DOHH2 (cell line): ENCODE data around the gene ATP2B3.
A peak's percentile ranks its signal among the peaks of the same experiment; 100 is the strongest.

Experiments
- H3F3A ChIP-seq: fragments of 200-600 bp; sonication (generic), shearing (Covaris generic); 2 replicates; pipeline ENCODE4 v1.6.0; 2016; ENCODE audit warnings: antibody characterized with exemption, mild to moderate bottlenecking; ENCODE audit not compliant: control insufficient read depth, insufficient read depth
- H3K27ac ChIP-seq: fragments of 200-600 bp; sonication (generic); 2 replicates; pipeline ENCODE4 v1.5.1; 2014; ENCODE audit warnings: low read depth, mild to moderate bottlenecking, low read length, moderate library complexity
- H3K27me3 ChIP-seq: fragments of 200-600 bp; sonication (generic); 2 replicates; pipeline ENCODE4 v1.6.1; 2014; ENCODE audit warnings: mild to moderate bottlenecking, low read length, mixed read lengths; ENCODE audit not compliant: control insufficient read depth
- H3K36me3 ChIP-seq: fragments of 200-600 bp; sonication (generic); 2 replicates; pipeline ENCODE4 v1.6.1; 2014; ENCODE audit warnings: mild to moderate bottlenecking, low read length, moderate library complexity, mixed read lengths; ENCODE audit not compliant: control insufficient read depth
- H3K4me1 ChIP-seq: fragments of 200-600 bp; sonication (generic); 2 replicates; pipeline ENCODE4 v1.6.1; 2014; ENCODE audit warnings: mild to moderate bottlenecking, low read length, mixed read lengths; ENCODE audit not compliant: control insufficient read depth
- H3K4me2 ChIP-seq: fragments of 200-600 bp; sonication (generic); 2 replicates; pipeline ENCODE4 v1.6.0; 2014; ENCODE audit warnings: mild to moderate bottlenecking, low read length, moderate library complexity
- H3K4me3 ChIP-seq: fragments of 200-600 bp; sonication (generic); 2 replicates; pipeline ENCODE4 v1.5.1; 2014; ENCODE audit warnings: mild to moderate bottlenecking, low read length, mixed read lengths
- H3K79me2 ChIP-seq: fragments of 200-600 bp; sonication (generic); 2 replicates; pipeline ENCODE4 v1.6.1; 2014; ENCODE audit warnings: mild to moderate bottlenecking, low read length, mixed read lengths; ENCODE audit not compliant: control insufficient read depth
- H3K9me2 ChIP-seq: fragments of 200-600 bp; sonication (generic); replicated peaks from 2 replicates; pipeline ENCODE4 v1.6.1; 2014; ENCODE audit warnings: mild to moderate bottlenecking, low read length, mixed read lengths; ENCODE audit not compliant: control insufficient read depth
- H3K9me3 ChIP-seq: fragments of 200-600 bp; sonication (generic); 2 replicates; pipeline ENCODE4 v1.6.1; 2014; ENCODE audit warnings: antibody characterized with exemption, low read length, mixed read lengths; ENCODE audit not compliant: control insufficient read depth, insufficient read depth
- H4K20me1 ChIP-seq: fragments of 200-600 bp; sonication (generic); 2 replicates; pipeline ENCODE4 v1.6.0; 2014; ENCODE audit warnings: low read depth, mild to moderate bottlenecking, antibody characterized with exemption, low read length, moderate library complexity; ENCODE audit not compliant: control insufficient read depth, insufficient read depth
- EZH2phosphoT487 ChIP-seq: fragments of 200-600 bp; sonication (generic); IDR thresholded peaks from 2 replicates; pipeline ENCODE4 v1.6.1; 2017; ENCODE audit warnings: borderline replicate concordance, mild to moderate bottlenecking, antibody characterized with exemption, low read length, moderate library complexity, mixed read lengths
- TF ChIP-seq, protein P1 (sequence below): fragments of 200-600 bp; sonication (generic); IDR thresholded peaks from one replicate; pipeline ENCODE4 v1.5.1; 2014; ENCODE audit warnings: antibody characterized with exemption, mild to moderate bottlenecking, low read depth, low read length; ENCODE audit not compliant: poor library complexity, severe bottlenecking

ATP2B3 gene

GRCh38 chrX:153551135-153551534, 33.7 kb downstream of the ATP2B3 start:
- Histone ChIP-seq H3K9me2 (no peaks in the 10 kb centered on the region), H3K79me2 (no peaks in the 10 kb centered on the region), H4K20me1 (no peaks in the 10 kb centered on the region), H3K4me3 (no peak overlapping the region), H3K9me3 (no peaks in the 10 kb centered on the region), H3F3A (no peaks in the 10 kb centered on the region), H3K27me3 (no peaks in the 10 kb centered on the region), H3K36me3 (no peaks in the 10 kb centered on the region), H3K4me2 (no peak overlapping the region), H3K27ac (no peak overlapping the region), H3K4me1 (no peaks in the 10 kb centered on the region)
- TF ChIP-seq EZH2phosphoT487, result no peak
- TF ChIP-seq, protein P1, sequence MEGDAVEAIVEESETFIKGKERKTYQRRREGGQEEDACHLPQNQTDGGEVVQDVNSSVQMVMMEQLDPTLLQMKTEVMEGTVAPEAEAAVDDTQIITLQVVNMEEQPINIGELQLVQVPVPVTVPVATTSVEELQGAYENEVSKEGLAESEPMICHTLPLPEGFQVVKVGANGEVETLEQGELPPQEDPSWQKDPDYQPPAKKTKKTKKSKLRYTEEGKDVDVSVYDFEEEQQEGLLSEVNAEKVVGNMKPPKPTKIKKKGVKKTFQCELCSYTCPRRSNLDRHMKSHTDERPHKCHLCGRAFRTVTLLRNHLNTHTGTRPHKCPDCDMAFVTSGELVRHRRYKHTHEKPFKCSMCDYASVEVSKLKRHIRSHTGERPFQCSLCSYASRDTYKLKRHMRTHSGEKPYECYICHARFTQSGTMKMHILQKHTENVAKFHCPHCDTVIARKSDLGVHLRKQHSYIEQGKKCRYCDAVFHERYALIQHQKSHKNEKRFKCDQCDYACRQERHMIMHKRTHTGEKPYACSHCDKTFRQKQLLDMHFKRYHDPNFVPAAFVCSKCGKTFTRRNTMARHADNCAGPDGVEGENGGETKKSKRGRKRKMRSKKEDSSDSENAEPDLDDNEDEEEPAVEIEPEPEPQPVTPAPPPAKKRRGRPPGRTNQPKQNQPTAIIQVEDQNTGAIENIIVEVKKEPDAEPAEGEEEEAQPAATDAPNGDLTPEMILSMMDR, result no peak

GRCh38 chrX:153554519-153555167, 37.2 kb downstream of the ATP2B3 start:
- Histone ChIP-seq H3K79me2 (no peaks in the 10 kb centered on the region), H3K9me3 (no peaks in the 10 kb centered on the region), H3K27me3 (no peaks in the 10 kb centered on the region), H3K9me2 (no peaks in the 10 kb centered on the region), H3K27ac (no peak overlapping the region), H3K4me1 (no peaks in the 10 kb centered on the region), H4K20me1 (no peaks in the 10 kb centered on the region), H3K4me2 (no peak overlapping the region), H3F3A (no peaks in the 10 kb centered on the region), H3K36me3 (no peaks in the 10 kb centered on the region), H3K4me3 (no peak overlapping the region)
- no peak for TF ChIP-seq EZH2phosphoT487
- TF ChIP-seq, protein P1, result peak; percentile 71

- no peak overlapping the region for H3K4me2 ChIP-seq
- H3K9me3 ChIP-seq, result no peaks in the 10 kb centered on the region
- H3K4me3 ChIP-seq, result no peak overlapping the region
- TF ChIP-seq, protein P1, result no peak
- no peak for TF ChIP-seq EZH2phosphoT487
- H3K27ac ChIP-seq, result no peak overlapping the region
- no peaks in the 10 kb centered on the region for H3K27me3 ChIP-seq
- H4K20me1 ChIP-seq, result no peaks in the 10 kb centered on the region
- H3K36me3 ChIP-seq, result no peaks in the 10 kb centered on the region
- no peaks in the 10 kb centered on the region for H3K9me2 ChIP-seq
- no peaks in the 10 kb centered on the region for H3K79me2 ChIP-seq
- H3K4me1 ChIP-seq, result no peaks in the 10 kb centered on the region
- H3F3A ChIP-seq, result no peaks in the 10 kb centered on the region
Observed at GRCh38 chrX:153556767-153557166, 39.3 kb downstream of the ATP2B3 start.
